Right cardiac atrium (tissue), 5 donors: Measurements from ENCODE around the gene LCLAT1. TPM values are rescaled to one million over a fixed set of nuclear protein-coding genes. Genes with fewer than 3 reads are reported as not detected.

Source experiments
- ATAC-seq, 2 donors: fragments of 200-7000 bp; cut with Tn5 transposase; one replicate each; pipeline versions ENCODE4 v1.8.0 to v1.9.1; 2020; ENCODE audit warnings: moderate library complexity in 2 of 2, mild to moderate bottlenecking in 1 of 2
- DNase-seq, 3 donors: peaks; one replicate each; pipeline ENCODE4 v3.0.0-alpha.2; 2020
- H3K27ac ChIP-seq: one replicate; pipeline ENCODE4 v1.5.1; 2013; ENCODE audit warnings: mild to moderate bottlenecking, low read length, control low read depth, moderate library complexity
- H3K27me3 ChIP-seq: one replicate; pipeline ENCODE4 v1.6.1; 2013; ENCODE audit not compliant: control insufficient read depth, insufficient read depth
- H3K4me1 ChIP-seq: one replicate; pipeline ENCODE4 v1.6.1; 2013; ENCODE audit warnings: low read length; ENCODE audit not compliant: control insufficient read depth, insufficient read depth
- H3K4me3 ChIP-seq: one replicate; pipeline ENCODE4 v1.5.1; 2013; ENCODE audit warnings: low read length, control low read depth
- H3K9me3 ChIP-seq: one replicate; pipeline ENCODE4 v1.6.1; 2013; ENCODE audit warnings: low read length; ENCODE audit not compliant: control insufficient read depth
- WGBS: extraction: QIAGEN DNeasy Blood & Tissue Kit; methylation state at CpG from one replicate; pipeline ENCODE4 v1.1.7; 2013; 5-methylcytosine and 5-hydroxymethylcytosine counted together
- intact Hi-C, 4 donors: fragments of 100-400 bp; cut with DNase I; formaldehyde crosslinking; loops; one replicate each; pipeline versions ENCODE4 v1.11.0 to v1.14.0; 2022 to 2023
- polyA plus RNA-seq: library from polyadenylated mRNA; stranded (reverse); fragments of 200-250 nt; gene quantifications from one replicate; pipeline ENCODE4 v1.2.3, GENCODE V29; 2013
- total RNA-seq, 4 donors: library from RNA; stranded (reverse); fragmentation: NEBNext Ultra II Directional; extraction: Animal tissue kit (Norgen Biotek cat#: 25700); gene quantifications; one replicate each; pipeline ENCODE4 v1.2.1, GENCODE V29; 2021
- donor health status: healthy with polysubstance abuse.
- donor health status: DM: no; HTN: yes; CAD: no.
- donor health status: DM: no; HTN: no; CAD: no.
- donor health status: DM: no; HTN: yes; CAD: no; lungs with severe emphysema.
- donor health status: DM: yes; HTN: yes; CAD: no.

Gene LCLAT1
- total and polyA plus RNA-seq, 5 donors, result 5.1 to 18.7 (median 16.0) TPM

DNA sequence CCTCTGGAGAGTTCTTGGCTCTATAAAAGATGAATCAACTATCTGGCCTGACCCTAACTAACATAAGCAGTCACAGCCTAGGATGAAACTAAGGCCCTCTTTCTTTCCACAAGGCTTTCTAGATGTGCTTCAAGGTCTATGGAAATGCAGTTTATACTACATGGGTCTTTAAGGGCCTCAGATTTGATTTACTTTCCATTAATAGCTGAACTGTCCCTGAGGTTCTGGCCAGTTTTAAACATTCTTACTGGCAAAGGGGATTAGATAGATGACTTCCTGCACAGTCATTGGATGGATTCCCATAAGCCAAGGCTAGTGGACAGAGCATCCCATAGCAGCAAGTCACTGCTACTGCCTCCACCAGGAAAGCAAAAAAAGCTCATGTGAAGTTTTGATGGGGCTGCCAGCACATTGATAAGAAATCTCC, 38.1 kb upstream of the LCLAT1 start:
- peak in 1 of 2 donors; percentile 15 for ATAC-seq
- no peaks in the 10 kb centered on the region for H3K9me3 ChIP-seq
- no peak overlapping the region for H3K4me3 ChIP-seq
- intact Hi-C loops, result loop anchor here in 2 of 4 donors (5.0 kb wide), 1 partner anchor 47 kb away; no protein-coding TSS in a partner anchor
- no peak for DNase-seq
- peaks cover 26% of the 10 kb centered on the region for H3K4me1 ChIP-seq
- H3K27me3 ChIP-seq, result no peaks in the 10 kb centered on the region
- H3K27ac ChIP-seq, result no peak overlapping the region

DNA sequence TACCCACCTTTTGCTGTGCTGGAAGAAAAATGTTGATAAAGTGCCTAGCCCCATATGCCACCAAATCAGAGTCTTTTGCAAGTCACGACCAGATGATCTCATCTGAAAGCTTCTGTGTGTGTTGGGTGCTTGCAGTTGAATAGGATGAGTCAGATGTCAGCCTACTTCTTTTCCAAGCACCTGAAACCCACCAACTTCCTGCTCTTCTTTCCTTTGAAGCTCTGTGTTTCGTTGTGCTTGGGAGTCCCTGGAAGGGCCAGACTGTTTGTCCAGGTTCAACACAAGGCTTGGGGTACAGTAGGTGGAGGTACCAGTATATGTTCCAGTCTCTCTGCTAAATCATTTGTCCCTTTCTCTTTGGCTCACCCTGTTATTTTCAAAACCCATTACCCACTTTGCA, 36.8 kb upstream of the LCLAT1 start:
- no peak for DNase-seq
- WGBS, result 76% methylated on average over 2 of the region's 2 CpGs
- peak overlapping the region; percentile 21 for H3K27ac ChIP-seq
- ATAC-seq, result no peak
- intact Hi-C loops, result loop anchor here in 2 of 4 donors (10.0 kb wide), 1 partner anchor 175 kb away; the partner anchor contains the start of gene LBH (in 2 of the 2)
- H3K9me3 ChIP-seq, result no peaks in the 10 kb centered on the region
- peaks cover 19% of the 10 kb centered on the region for H3K4me1 ChIP-seq
- H3K27me3 ChIP-seq, result no peaks in the 10 kb centered on the region
- H3K4me3 ChIP-seq, result no peak overlapping the region

DNA sequence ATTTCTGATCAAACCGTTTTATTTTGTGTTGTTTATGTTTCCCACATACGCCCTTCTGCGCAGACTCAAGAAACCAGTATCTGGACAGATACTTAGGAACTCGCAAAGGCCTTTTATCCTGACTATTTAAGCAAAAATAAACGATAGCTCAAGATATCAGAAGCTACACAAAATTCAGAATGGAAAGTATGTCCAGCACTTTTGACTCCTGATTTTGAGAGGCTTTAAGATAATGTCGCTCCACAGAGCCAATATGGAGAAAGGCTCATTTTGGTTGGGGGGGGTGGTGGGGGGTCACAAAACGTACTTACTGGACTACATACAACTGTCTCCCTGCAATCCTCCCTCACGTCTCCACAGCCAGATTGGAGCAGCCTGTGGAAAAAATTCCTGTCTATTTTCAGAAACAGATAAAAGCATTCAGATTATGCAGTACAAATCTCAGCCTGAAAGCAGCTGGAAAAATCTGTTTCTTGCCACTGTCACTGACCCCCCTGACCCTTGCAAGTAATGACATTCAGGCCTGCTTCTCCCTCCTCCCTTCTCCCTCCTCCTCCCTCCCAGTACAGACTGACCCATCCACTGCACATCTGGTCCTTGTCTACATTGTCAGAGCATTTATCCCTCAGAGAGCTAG, 34.9 kb upstream of the LCLAT1 start:
- Histone ChIP-seq H3K9me3 (no peaks in the 10 kb centered on the region), H3K4me1 (peaks cover 19% of the 10 kb centered on the region)

DNA sequence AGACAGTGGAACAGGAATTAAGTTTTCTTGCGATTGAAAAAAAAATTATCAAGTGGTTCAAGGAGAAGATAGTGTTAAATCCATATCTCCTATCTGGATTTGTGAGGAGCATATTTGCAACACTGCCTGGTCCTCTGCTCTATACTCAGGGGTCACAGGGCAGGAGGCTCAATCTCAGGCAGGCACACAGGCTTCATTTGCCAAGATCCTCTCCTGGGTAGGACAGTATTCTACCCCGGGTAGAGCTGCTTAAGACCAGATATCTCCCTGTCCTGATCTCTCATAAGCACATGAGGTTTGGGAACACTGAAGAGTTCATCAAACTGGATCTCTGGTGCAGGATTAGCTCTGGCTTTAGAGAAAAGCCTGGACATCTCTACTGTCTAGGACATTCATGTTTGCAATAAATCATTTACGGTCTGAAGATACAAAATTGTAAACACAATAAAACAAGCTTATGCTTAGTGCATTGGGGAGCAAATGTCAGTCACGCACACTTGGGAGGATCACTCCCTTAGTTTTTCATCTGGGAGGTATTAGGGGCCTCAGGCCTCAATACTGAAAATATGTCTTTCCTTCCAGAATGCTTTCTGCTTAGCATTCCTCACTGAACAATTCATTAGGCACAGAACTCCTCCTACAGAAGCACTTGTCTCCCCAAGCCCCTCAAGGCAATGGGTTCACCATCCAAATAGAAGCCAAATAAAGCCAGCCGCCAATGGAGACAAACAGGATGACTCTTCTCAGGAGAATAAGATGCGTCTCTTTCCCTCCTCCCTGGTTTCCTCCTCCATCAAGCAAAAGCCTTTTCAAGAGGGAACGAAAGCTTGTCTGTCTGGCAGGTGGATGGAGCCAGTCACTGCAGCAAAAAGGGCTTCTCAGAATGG, 34.1 kb upstream of the LCLAT1 start:
- peaks cover 16% of the 10 kb centered on the region for H3K4me1 ChIP-seq
- ATAC-seq, result peak; percentile 51 to 58
- intact Hi-C loops, result loop anchor here in 2 of 4 donors (10.0 kb wide), 1 partner anchor 178 kb away; the partner anchor contains the start of gene LBH (in 2 of the 2)
- peak overlapping the region; percentile 83 for H3K27ac ChIP-seq
- H3K4me3 ChIP-seq, result no peak overlapping the region
- no peak for DNase-seq
- no peaks in the 10 kb centered on the region for H3K9me3 ChIP-seq
- WGBS, result 45% methylated on average over 7 of the region's 7 CpGs
- H3K27me3 ChIP-seq, result no peaks in the 10 kb centered on the region

More for the DNA sequence above, 34.9 kb upstream of the LCLAT1 start:
- WGBS, result 26% methylated on average over 8 of the region's 8 CpGs
- Histone ChIP-seq H3K27me3 (no peaks in the 10 kb centered on the region), H3K4me3 (no peak overlapping the region), H3K27ac (peak overlapping the region; percentile 83)
- peak; percentile 61 to 71 (median 64) for DNase-seq
- peak; percentile 83 to 85 for ATAC-seq
- intact Hi-C loops, result loop anchor here in 2 of 4 donors (10.0 kb wide), 1 partner anchor 177 kb away; the partner anchor contains the start of gene LBH (in 2 of the 2)

DNA sequence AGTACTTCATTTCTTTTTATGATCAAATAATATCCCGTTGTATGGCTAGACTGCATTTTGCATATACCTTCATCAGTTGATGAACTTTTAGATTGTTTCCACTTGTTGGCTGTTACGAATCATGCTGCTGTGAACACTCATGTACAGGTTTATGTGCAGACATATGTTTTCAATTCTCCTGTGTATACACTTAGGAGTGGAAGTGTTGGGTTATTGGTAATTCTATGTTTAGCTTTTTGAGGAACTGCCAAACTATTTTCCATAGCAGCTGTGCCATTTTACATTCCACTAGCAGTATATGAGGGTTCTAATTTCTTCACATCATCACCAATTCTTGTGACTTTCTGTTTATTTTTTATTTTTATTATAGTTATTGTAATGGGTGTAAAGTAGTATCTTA, 32.1 kb upstream of the LCLAT1 start:
- Histone ChIP-seq H3K27me3 (no peaks in the 10 kb centered on the region), H3K4me1 (peaks cover 9% of the 10 kb centered on the region), H3K9me3 (no peaks in the 10 kb centered on the region), H3K4me3 (no peak overlapping the region), H3K27ac (no peak overlapping the region)
- no peak for DNase-seq
- WGBS, result 86% methylated on average over 2 of the region's 2 CpGs
- ATAC-seq, result no peak
- intact Hi-C loops, result loop anchor here in 2 of 4 donors (10.0 kb wide), 1 partner anchor 180 kb away; the partner anchor contains the start of gene LBH (in 2 of the 2)

DNA sequence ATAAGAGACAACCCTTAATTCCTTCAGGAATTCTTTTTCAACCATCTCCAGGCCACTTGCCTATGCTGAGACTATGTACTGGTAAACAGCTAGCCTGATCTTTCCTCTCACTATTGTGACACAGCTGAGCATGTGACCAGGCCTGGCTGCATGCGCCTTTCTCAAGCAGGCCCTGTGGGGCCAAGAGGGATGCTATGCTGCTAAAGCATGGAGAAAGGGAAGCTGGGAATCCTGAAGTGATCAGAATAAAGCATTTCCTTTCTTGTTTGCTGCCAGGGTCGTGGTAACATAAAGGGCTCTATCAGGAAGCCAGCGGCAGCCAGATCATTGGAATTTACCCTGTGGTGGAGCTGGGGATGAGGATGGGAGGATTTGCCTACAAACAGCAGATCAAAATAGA, 29.8 kb upstream of the LCLAT1 start:
- intact Hi-C loops, result loop anchor here in 2 of 4 donors (10.0 kb wide), 1 partner anchor 182 kb away; the partner anchor contains the start of gene LBH (in 2 of the 2)
- ATAC-seq (peak; percentile 47 to 81), DNase-seq (peak; percentile 33 to 83 (median 72))
- Histone ChIP-seq H3K27me3 (no peaks in the 10 kb centered on the region), H3K9me3 (no peaks in the 10 kb centered on the region), H3K27ac (peak overlapping the region; percentile 70), H3K4me1 (peaks cover 9% of the 10 kb centered on the region), H3K4me3 (no peak overlapping the region)
- 30% methylated on average over 3 of the region's 3 CpGs for WGBS

DNA sequence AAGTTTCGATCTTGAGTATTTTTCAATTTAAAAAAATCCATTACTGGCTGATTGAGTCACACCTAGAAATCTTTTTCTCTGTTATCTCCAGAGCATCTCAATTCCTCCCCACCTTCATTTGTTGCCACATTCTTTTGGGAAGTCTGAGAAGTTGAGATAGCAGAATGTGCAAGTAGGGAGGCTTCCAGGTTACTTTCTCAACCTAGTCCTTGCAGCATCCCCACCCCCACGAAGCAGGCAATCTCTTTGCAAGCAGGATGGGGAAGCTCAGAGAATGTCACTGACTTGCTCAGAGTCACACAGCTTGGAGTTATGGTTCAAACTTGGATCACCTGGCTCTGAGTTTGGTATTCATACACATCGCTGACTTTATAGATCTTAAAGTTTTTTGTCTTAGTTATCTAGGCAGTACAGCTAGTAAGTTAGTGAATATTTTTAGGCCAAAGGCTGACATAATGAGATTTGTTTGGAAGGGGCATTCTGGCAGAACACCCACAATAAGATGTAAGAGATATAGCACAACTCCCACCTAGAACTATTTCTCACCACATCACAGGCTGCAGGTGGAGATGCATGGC, 25.9 kb upstream of the LCLAT1 start:
- Histone ChIP-seq H3K9me3 (no peaks in the 10 kb centered on the region), H3K27ac (peak overlapping the region; percentile 86), H3K27me3 (no peaks in the 10 kb centered on the region), H3K4me3 (no peak overlapping the region), H3K4me1 (peaks cover 5% of the 10 kb centered on the region)
- 77% methylated on average over 3 of the region's 3 CpGs for WGBS
- DNase-seq (no peak), ATAC-seq (no peak)
- intact Hi-C loops, result no loop called here

- DNase-seq, result no peak
- Histone ChIP-seq H3K4me3 (no peak overlapping the region), H3K27ac (peak overlapping the region; percentile 86), H3K9me3 (no peaks in the 10 kb centered on the region), H3K27me3 (no peaks in the 10 kb centered on the region), H3K4me1 (peaks cover 5% of the 10 kb centered on the region)
- peak; percentile 63 to 80 for ATAC-seq
- WGBS, result 17% methylated on average over 11 of the region's 11 CpGs
- intact Hi-C loops, result no loop called here
Observed at GRCh38 chr2:30421604-30422443, 25.2 kb upstream of the LCLAT1 start.

- Histone ChIP-seq H3K9me3 (no peaks in the 10 kb centered on the region), H3K27ac (peak overlapping the region; percentile 57), H3K4me3 (no peak overlapping the region), H3K4me1 (peaks cover 5% of the 10 kb centered on the region), H3K27me3 (no peaks in the 10 kb centered on the region)
- ATAC-seq (peak; percentile 79 to 89), DNase-seq (peak in 2 of 3 donors; percentile 37 to 68)
- WGBS, result 54% methylated on average over 8 of the region's 8 CpGs
- intact Hi-C loops, result no loop called here
Observed at GRCh38 chr2:30422444-30423040, 24.5 kb upstream of the LCLAT1 start.

GRCh38 chr2:30424231-30424630, 22.8 kb upstream of the LCLAT1 start:
- Histone ChIP-seq H3K27me3 (no peaks in the 10 kb centered on the region), H3K4me1 (peaks cover 5% of the 10 kb centered on the region), H3K9me3 (no peaks in the 10 kb centered on the region), H3K4me3 (no peak overlapping the region), H3K27ac (no peak overlapping the region)
- intact Hi-C loops, result no loop called here
- 96% methylated on average over 1 of the region's 1 CpG for WGBS
- no peak for DNase-seq
- no peak for ATAC-seq
